ENCODE results near the gene PHF13.

Gene PHF13

DNA sequence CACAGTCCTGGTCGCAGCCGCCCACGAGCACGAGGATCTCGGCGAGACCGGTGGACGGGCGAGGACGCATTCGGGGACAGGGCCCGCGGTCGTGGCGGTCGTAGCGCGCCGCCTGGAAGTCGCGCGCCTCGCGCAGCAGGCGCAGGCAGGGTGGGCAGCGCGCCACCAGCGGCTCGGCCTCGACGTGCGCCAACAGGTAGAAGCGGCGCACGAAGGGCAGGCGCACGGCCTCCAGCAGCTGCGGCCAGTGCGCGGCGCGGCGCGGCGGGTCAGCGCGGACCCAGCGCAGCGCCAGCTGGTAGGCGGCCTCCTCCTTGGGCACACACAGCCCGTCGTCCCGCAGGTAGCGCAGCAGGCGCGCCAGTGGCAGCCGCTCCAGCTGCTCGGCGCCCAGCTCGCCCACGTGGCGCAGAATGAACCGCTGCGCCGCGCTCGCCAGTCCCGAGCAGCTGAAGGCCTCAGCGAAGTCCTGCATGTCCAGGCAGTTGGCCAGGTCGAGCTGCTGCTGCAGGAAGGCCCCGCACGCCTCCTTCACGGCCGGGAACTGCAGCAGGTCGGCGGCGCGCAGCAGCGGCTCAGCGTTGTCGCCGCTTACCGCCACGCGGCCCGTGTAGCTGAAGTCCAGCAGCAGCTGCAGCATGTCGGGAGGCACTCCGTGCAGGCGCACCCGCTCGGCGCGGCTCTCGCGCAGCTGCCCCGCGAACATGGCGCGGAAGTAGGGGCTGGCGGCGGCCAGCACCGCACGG, 11.4 kb upstream of the PHF13 start:
- H3K9me3 ChIP-seq (ENCODE audit: control insufficient read depth, low read length): no peaks in the 10 kb centered on the region
- H3K4me1 ChIP-seq (ENCODE audit: control insufficient read depth, insufficient read depth, low read length): peaks cover 18% of the 10 kb centered on the region
- H3K27ac ChIP-seq (ENCODE audit: insufficient read depth, low read depth, low read length, poor library complexity, severe bottlenecking): no peak overlapping the region
- H3K27me3 ChIP-seq (ENCODE audit: control insufficient read depth, insufficient read depth, low read length, poor library complexity, severe bottlenecking): peaks cover 20% of the 10 kb centered on the region
- WGBS, 2 experiments: 0 to 1% methylated on average over 103 of the region's 103 CpGs
- no peaks in the 10 kb centered on the region for H3K36me3 ChIP-seq (ENCODE audit: control insufficient read depth, insufficient read depth, low read length)
- H3K4me3 ChIP-seq (ENCODE audit: insufficient read depth, low read depth, low read length): peak overlapping the region; percentile 71

- H3K27me3 ChIP-seq (ENCODE audit: control insufficient read depth, insufficient read depth, low read length, poor library complexity, severe bottlenecking): peaks cover 20% of the 10 kb centered on the region
- H3K4me3 ChIP-seq (ENCODE audit: insufficient read depth, low read depth, low read length): peak within 1 kb of the TSS; percentile 71
- H3K4me1 ChIP-seq (ENCODE audit: control insufficient read depth, insufficient read depth, low read length): peaks cover 18% of the 10 kb centered on the region
- no peaks in the 10 kb centered on the region for H3K9me3 ChIP-seq (ENCODE audit: control insufficient read depth, low read length)
- H3K36me3 ChIP-seq (ENCODE audit: control insufficient read depth, insufficient read depth, low read length): no peaks in the 10 kb centered on the region
- WGBS, 2 experiments: 0% methylated on average over 84 of the region's 84 CpGs
- H3K27ac ChIP-seq (ENCODE audit: insufficient read depth, low read depth, low read length, poor library complexity, severe bottlenecking): peak within 1 kb of the TSS; percentile 80
Observed at GRCh38 chr1:6602669-6603237, 10.8 kb upstream of the PHF13 start, which contains the start of gene KLHL21. Gene KLHL21, minus strand, starts transcription at chr1:6602869. Its CDS starts 52 bp downstream, at chr1:6602817.

- Histone ChIP-seq H3K4me1 (ENCODE audit: control insufficient read depth, insufficient read depth, low read length) (peaks cover 18% of the 10 kb centered on the region), H3K4me3 (ENCODE audit: insufficient read depth, low read depth, low read length) (peak overlapping the region; percentile 71), H3K27ac (ENCODE audit: insufficient read depth, low read depth, low read length, poor library complexity, severe bottlenecking) (peak overlapping the region; percentile 80), H3K36me3 (ENCODE audit: control insufficient read depth, insufficient read depth, low read length) (no peaks in the 10 kb centered on the region), H3K9me3 (ENCODE audit: control insufficient read depth, low read length) (no peaks in the 10 kb centered on the region), H3K27me3 (ENCODE audit: control insufficient read depth, insufficient read depth, low read length, poor library complexity, severe bottlenecking) (peaks cover 20% of the 10 kb centered on the region)
- 3% methylated on average over 36 of the region's 36 CpGs for WGBS, 2 experiments
Observed at GRCh38 chr1:6603238-6603914, 10.2 kb upstream of the PHF13 start.

DNA sequence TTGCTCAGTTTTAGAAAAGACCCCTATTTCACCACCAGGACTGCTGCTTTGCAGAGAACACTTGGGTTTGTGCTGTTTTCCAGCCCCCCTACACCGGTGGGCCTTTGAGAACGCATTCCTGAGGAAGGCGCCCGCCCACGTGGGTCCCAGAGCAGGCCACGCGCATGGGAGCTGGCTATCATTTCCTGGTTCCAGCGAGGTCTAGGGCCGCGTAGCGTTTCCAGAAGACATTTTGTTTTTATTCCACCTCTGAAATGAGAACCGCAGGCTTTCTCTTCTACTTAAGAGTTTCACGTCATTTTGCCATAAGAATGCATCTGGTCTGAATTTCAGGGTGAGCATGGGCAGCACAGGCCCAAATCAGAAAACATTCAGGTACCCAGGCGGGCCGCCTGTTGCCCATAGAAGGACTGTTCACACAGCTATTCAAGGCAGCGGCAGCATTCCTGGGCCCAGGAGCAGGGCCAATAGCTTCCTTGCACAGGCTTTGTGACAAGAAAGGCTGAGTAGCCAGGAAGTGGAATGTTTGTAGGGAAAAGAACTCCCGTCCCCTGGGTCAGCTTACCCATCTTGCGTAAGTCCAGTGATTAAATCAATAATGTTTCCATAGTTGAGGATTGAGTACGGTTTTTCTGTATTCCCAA, 9.5 kb upstream of the PHF13 start:
- no peaks in the 10 kb centered on the region for H3K9me3 ChIP-seq (ENCODE audit: control insufficient read depth, low read length)
- peak overlapping the region; percentile 71 for H3K4me3 ChIP-seq (ENCODE audit: insufficient read depth, low read depth, low read length)
- no peaks in the 10 kb centered on the region for H3K36me3 ChIP-seq (ENCODE audit: control insufficient read depth, insufficient read depth, low read length)
- H3K27me3 ChIP-seq (ENCODE audit: control insufficient read depth, insufficient read depth, low read length, poor library complexity, severe bottlenecking): peaks cover 20% of the 10 kb centered on the region
- H3K4me1 ChIP-seq (ENCODE audit: control insufficient read depth, insufficient read depth, low read length): peaks cover 18% of the 10 kb centered on the region
- 18 to 20% methylated on average over 18 to 19 of the region's 19 CpGs for WGBS, 2 experiments
- peak overlapping the region; percentile 80 for H3K27ac ChIP-seq (ENCODE audit: insufficient read depth, low read depth, low read length, poor library complexity, severe bottlenecking)

DNA sequence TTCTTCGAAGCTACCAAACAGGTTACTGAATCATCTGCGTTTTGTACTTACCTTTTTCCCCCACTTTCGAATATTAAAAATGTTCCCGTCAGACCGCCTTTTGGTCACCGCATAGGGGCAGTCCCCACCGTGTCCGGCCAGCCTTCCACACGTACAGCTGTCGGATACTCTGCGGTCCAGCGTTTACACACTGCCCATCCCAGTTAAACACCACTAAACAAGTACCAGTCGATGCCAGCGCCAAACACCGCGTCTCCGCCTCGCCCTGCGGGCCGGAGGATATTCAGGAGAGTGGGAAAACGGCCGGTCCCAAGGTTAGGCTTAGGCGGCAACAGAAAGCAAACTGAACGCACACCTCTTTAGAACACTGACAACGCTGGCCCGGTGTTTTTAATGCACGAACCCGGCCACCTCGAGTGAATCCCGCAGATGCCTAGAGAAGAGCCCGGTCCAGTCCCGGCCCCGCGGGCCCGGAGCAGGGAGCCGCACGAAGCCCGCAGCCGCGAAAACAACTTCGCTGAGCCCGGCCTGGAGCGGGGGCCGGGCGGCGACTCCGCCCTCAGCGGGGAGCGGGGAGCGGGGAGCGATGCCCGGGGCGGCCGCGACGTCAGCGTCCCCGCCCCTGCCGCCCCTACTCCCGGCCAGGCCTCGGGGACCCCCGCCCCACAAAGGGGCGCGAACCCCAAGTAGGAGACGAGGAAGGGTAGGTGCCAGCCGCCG, 730 bp upstream of the PHF13 start:
- H3K4me3 ChIP-seq (ENCODE audit: insufficient read depth, low read depth, low read length): peak overlapping the region; percentile 93
- 1% methylated on average over 67 of the region's 67 CpGs for WGBS, 2 experiments
- H3K9me3 ChIP-seq (ENCODE audit: control insufficient read depth, low read length): no peaks in the 10 kb centered on the region
- no peak overlapping the region for H3K27ac ChIP-seq (ENCODE audit: insufficient read depth, low read depth, low read length, poor library complexity, severe bottlenecking)
- peaks cover 6% of the 10 kb centered on the region for H3K36me3 ChIP-seq (ENCODE audit: control insufficient read depth, insufficient read depth, low read length)
- H3K27me3 ChIP-seq (ENCODE audit: control insufficient read depth, insufficient read depth, low read length, poor library complexity, severe bottlenecking): peaks cover 7% of the 10 kb centered on the region
- H3K4me1 ChIP-seq (ENCODE audit: control insufficient read depth, insufficient read depth, low read length): peaks cover 3% of the 10 kb centered on the region

DNA sequence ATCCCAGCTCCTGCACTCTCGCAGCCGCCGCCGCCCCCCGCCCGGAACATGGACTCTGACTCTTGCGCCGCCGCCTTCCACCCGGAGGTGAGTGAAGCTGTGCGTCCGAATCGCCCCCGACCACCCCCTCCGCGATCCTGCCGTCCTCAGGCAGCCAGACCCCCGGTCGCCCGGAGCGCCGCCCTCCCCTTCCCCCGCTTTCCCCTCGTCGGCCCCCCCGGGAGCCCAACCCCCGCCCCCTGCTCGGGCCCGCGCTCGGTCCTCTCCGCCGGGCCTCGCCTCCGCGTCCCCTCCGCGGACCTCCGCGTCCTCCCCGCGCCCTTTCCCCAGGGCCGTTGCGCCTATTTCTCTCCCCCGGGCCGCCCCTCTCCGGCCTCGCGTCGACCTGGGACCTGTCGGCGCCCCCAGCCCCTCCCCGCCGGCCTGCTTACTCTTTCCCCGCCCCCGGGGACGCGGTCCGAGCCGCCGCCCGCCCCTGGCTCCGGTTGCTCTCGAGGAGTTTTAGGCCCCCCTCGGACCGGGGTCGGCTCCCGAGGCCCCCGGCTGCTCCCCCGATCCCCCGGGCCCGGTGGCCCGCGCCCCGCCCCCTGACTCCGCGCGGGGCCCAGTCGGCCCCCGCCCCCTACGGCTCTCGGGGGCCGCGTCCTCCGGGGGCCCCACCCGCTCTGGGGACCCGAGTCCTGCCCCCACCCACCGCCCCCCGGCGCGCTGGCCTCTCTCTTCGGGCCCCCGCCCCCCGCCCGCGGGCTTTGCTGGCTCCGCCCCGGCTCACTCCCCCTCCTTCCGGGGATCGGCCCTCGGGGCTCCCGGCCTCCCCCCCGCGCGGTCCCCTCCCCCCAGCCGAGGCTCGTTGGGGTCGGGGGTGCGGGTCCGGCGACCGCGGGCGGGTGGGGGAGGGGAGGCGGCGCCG, 743 bp downstream of the PHF13 start:
- Histone ChIP-seq H3K4me1 (ENCODE audit: control insufficient read depth, insufficient read depth, low read length) (peaks cover 3% of the 10 kb centered on the region), H3K27me3 (ENCODE audit: control insufficient read depth, insufficient read depth, low read length, poor library complexity, severe bottlenecking) (peaks cover 7% of the 10 kb centered on the region), H3K9me3 (ENCODE audit: control insufficient read depth, low read length) (no peaks in the 10 kb centered on the region), H3K36me3 (ENCODE audit: control insufficient read depth, insufficient read depth, low read length) (peaks cover 15% of the 10 kb centered on the region), H3K4me3 (ENCODE audit: insufficient read depth, low read depth, low read length) (peak overlapping the region; percentile 93), H3K27ac (ENCODE audit: insufficient read depth, low read depth, low read length, poor library complexity, severe bottlenecking) (peak overlapping the region; percentile 50)
- WGBS, 2 experiments: 0% methylated on average over 113 to 117 of the region's 117 CpGs

DNA sequence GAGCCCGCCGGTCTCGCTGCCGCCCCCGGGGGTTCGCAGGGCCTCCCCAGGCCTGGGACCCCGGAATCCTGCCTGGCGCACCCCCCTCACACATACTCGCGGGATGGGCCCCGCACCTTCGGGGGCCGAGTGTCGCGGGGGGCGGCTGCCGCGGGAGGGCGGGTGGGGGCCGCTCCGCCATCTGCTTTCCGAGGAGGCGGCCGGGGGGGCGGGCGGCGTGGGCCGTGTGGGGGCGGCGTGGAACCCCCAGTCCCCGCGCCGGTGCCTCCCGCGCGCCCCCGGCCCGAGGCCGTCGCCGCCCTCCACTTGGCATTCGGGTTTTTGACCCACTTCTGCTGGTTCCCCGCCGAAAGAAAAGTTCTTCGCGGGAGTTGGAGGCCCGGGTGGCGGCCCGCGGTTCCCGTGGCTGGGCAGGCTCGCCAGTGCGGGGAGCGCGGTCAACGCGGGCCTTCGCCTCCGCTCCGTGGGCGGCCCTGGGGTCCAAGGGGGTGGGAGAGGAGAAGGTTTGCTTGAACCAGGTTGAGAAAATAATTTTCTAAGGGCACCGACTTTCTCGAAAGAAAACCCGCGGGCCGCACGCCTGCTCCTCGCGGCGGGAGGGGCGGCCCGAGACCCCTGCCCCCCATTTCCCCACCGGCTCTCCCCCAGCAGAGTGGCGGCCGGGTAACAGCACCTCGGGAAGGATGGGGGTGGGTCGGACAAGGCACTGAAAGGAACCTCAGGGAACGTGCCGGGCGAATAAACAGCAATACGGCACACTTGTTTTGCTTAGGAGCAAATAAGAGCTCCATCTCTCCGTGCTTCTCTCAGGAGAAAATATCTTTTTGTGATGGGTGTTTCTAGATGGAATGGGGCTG, 1.6 kb downstream of the PHF13 start:
- 1% methylated on average over 82 of the region's 82 CpGs for WGBS, 2 experiments
- Histone ChIP-seq H3K27ac (ENCODE audit: insufficient read depth, low read depth, low read length, poor library complexity, severe bottlenecking) (no peak overlapping the region), H3K4me1 (ENCODE audit: control insufficient read depth, insufficient read depth, low read length) (peaks cover 3% of the 10 kb centered on the region), H3K36me3 (ENCODE audit: control insufficient read depth, insufficient read depth, low read length) (peaks cover 22% of the 10 kb centered on the region), H3K9me3 (ENCODE audit: control insufficient read depth, low read length) (no peaks in the 10 kb centered on the region), H3K27me3 (ENCODE audit: control insufficient read depth, insufficient read depth, low read length, poor library complexity, severe bottlenecking) (peaks cover 7% of the 10 kb centered on the region), H3K4me3 (ENCODE audit: insufficient read depth, low read depth, low read length) (peak overlapping the region; percentile 93)

DNA sequence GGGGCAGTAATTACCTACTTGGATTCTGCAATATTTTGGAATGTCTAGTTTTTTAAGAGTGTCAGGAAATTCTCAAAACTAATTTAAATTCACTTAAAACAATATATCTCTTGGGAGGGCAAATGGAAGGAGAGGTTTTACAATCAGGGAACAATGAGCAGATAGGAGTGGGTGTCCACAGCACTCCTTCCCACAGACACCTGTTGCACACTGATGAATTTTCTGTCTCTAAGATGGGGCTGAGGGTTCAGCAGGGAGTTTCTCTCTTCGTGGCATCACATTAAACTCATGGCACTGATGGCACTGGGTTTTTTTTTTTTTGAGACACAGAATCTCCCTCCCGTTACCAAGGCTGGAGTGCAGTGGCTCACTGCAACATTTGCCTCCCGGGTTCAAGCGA, 5.5 kb downstream of the PHF13 start:
- 95 to 99% methylated on average over 4 of the region's 4 CpGs for WGBS, 2 experiments
- H3K4me1 ChIP-seq (ENCODE audit: control insufficient read depth, insufficient read depth, low read length): peaks cover 3% of the 10 kb centered on the region
- H3K9me3 ChIP-seq (ENCODE audit: control insufficient read depth, low read length): no peaks in the 10 kb centered on the region
- peaks cover 46% of the 10 kb centered on the region for H3K36me3 ChIP-seq (ENCODE audit: control insufficient read depth, insufficient read depth, low read length)
- no peak overlapping the region for H3K27ac ChIP-seq (ENCODE audit: insufficient read depth, low read depth, low read length, poor library complexity, severe bottlenecking)
- H3K4me3 ChIP-seq (ENCODE audit: insufficient read depth, low read depth, low read length): no peak overlapping the region
- H3K27me3 ChIP-seq (ENCODE audit: control insufficient read depth, insufficient read depth, low read length, poor library complexity, severe bottlenecking): no peaks in the 10 kb centered on the region

Data from ectodermal cell (in vitro differentiated cells).